Parathyroid adenoma (tissue), 2 donors: ENCODE data around the gene NUMBL.

Experiments used
- H2AFZ ChIP-seq: fragments of 300-600 bp; sonication (generic); one replicate; pipeline ENCODE4 v1.7.0; 2017; ENCODE audit warnings: antibody characterized with exemption, mild to moderate bottlenecking
- H3K27ac ChIP-seq: fragments of 300-600 bp; sonication (generic); one replicate; pipeline ENCODE4 v1.7.0; 2017
- H3K27me3 ChIP-seq: fragments of 300-600 bp; sonication (generic); one replicate; pipeline ENCODE4 v1.7.0; 2017; ENCODE audit warnings: low read length; ENCODE audit not compliant: control insufficient read depth, insufficient read depth
- H3K36me3 ChIP-seq: fragments of 300-600 bp; sonication (generic); one replicate; pipeline ENCODE4 v1.7.0; 2017; ENCODE audit warnings: low read length; ENCODE audit not compliant: control insufficient read depth, insufficient read depth
- H3K4me1 ChIP-seq: fragments of 300-600 bp; sonication (generic); one replicate; pipeline ENCODE4 v1.7.0; 2017; ENCODE audit warnings: control low read depth
- H3K4me2 ChIP-seq: fragments of 300-600 bp; sonication (generic); one replicate; pipeline ENCODE4 v1.7.0; 2017; ENCODE audit warnings: low read length
- H3K4me3 ChIP-seq: fragments of 300-600 bp; sonication (generic); one replicate; pipeline ENCODE4 v1.7.0; 2017; ENCODE audit warnings: low read depth, low read length
- H3K79me2 ChIP-seq: fragments of 300-600 bp; sonication (generic); one replicate; pipeline ENCODE4 v1.7.0; 2017; ENCODE audit warnings: control low read depth
- H3K9ac ChIP-seq: fragments of 300-600 bp; sonication (generic); one replicate; pipeline ENCODE4 v1.7.0; 2017; ENCODE audit warnings: mild to moderate bottlenecking
- H3K9me3 ChIP-seq: fragments of 300-600 bp; sonication (generic); one replicate; pipeline ENCODE4 v1.7.0; 2017; ENCODE audit warnings: low read length; ENCODE audit not compliant: control insufficient read depth
- CTCF ChIP-seq: fragments of 300-600 bp; sonication (generic); IDR thresholded peaks from one replicate; pipeline ENCODE4 v1.7.0; 2017; ENCODE audit warnings: antibody characterized with exemption, mild to moderate bottlenecking
- donor health status: primary hyperparathyroidism.

NUMBL gene

GRCh38 chr19:40663695-40664692 is 26.5 kb downstream of the NUMBL start:
- peak overlapping the region; percentile 48 for H3K27ac ChIP-seq
- no peaks in the 10 kb centered on the region for H3K36me3 ChIP-seq
- peak overlapping the region; percentile 79 for H3K4me3 ChIP-seq
- no peak for TF ChIP-seq CTCF
- peak overlapping the region; percentile 93 for H3K4me2 ChIP-seq
- no peaks in the 10 kb centered on the region for H3K9me3 ChIP-seq
- H3K9ac ChIP-seq: no peak overlapping the region
- H3K4me1 ChIP-seq: peaks cover 5% of the 10 kb centered on the region
- H3K79me2 ChIP-seq: no peaks in the 10 kb centered on the region
- peak overlapping the region; percentile 60 for H2AFZ ChIP-seq
- no peaks in the 10 kb centered on the region for H3K27me3 ChIP-seq

GRCh38 chr19:40662925-40663694 is 27.3 kb downstream of the NUMBL start:
- peak; percentile 99 for TF ChIP-seq CTCF
- Histone ChIP-seq H3K36me3 (no peaks in the 10 kb centered on the region), H3K4me2 (peak overlapping the region; percentile 93), H3K27me3 (no peaks in the 10 kb centered on the region), H3K4me1 (peaks cover 5% of the 10 kb centered on the region), H3K4me3 (peak overlapping the region; percentile 79), H3K79me2 (no peaks in the 10 kb centered on the region), H3K27ac (peak overlapping the region; percentile 48), H3K9ac (no peak overlapping the region), H2AFZ (peak overlapping the region; percentile 60), H3K9me3 (no peaks in the 10 kb centered on the region)

GRCh38 chr19:40661616-40662015 is 28.8 kb downstream of the NUMBL start:
- peaks cover 5% of the 10 kb centered on the region for H3K4me1 ChIP-seq
- H2AFZ ChIP-seq: no peak overlapping the region
- H3K9me3 ChIP-seq: no peaks in the 10 kb centered on the region
- no peaks in the 10 kb centered on the region for H3K27me3 ChIP-seq
- no peak for TF ChIP-seq CTCF
- H3K4me2 ChIP-seq: no peak overlapping the region
- no peak overlapping the region for H3K4me3 ChIP-seq
- no peaks in the 10 kb centered on the region for H3K79me2 ChIP-seq
- no peak overlapping the region for H3K9ac ChIP-seq
- no peaks in the 10 kb centered on the region for H3K36me3 ChIP-seq
- H3K27ac ChIP-seq: no peak overlapping the region

- no peaks in the 10 kb centered on the region for H3K4me1 ChIP-seq
- no peak for TF ChIP-seq CTCF
- no peak overlapping the region for H2AFZ ChIP-seq
- no peaks in the 10 kb centered on the region for H3K27me3 ChIP-seq
- no peak overlapping the region for H3K4me3 ChIP-seq
- no peak overlapping the region for H3K9ac ChIP-seq
- H3K79me2 ChIP-seq: no peaks in the 10 kb centered on the region
- no peaks in the 10 kb centered on the region for H3K36me3 ChIP-seq
- H3K4me2 ChIP-seq: no peak overlapping the region
- H3K27ac ChIP-seq: no peak overlapping the region
- H3K9me3 ChIP-seq: no peaks in the 10 kb centered on the region
These were observed 30.9 kb downstream of the NUMBL start for GRCh38 chr19:40659566-40659965.
